H1 (cell line): ENCODE results near the gene LNX2. TPM values are rescaled to one million over a fixed set of nuclear protein-coding genes. Genes with fewer than 3 reads are reported as not detected.

Experiments used
- BRCA1 ChIP-seq: IDR thresholded peaks from 2 replicates; pipeline ENCODE4 v1.6.1; 2012; ENCODE audit warnings: low read depth, low read length, improper control_type of control experiment
- CHD7 ChIP-seq: fragments of 300-600 bp; sonication (generic); IDR thresholded peaks from 2 replicates; pipeline ENCODE4 v1.7.1; 2012; ENCODE audit warnings: low read length, moderate library complexity, mild to moderate bottlenecking, inconsistent platforms; ENCODE audit not compliant: insufficient replicate concordance
- CTBP2 ChIP-seq: IDR thresholded peaks from 2 replicates; pipeline ENCODE4 v1.7.0; 2011; ENCODE audit warnings: borderline replicate concordance, mild to moderate bottlenecking, moderate library complexity, mixed read lengths, low read length; ENCODE audit not compliant: insufficient read depth, insufficient read length
- CTCF ChIP-seq, 3 experiments: IDR thresholded peaks; 1 replicate in 2 of 3; 2 replicates in 1 of 3; pipeline versions ENCODE4 v1.5.1 to v1.6.1; 2011; ENCODE audit warnings: low read length in 3 of 3, mild to moderate bottlenecking in 3 of 3, inconsistent platforms in 2 of 3, low read depth in 1 of 3, moderate library complexity in 1 of 3; ENCODE audit not compliant: insufficient read depth in 1 of 3; ENCODE audit errors: control extremely low read depth in 1 of 3
- HDAC2 ChIP-seq, 2 experiments: fragments of 300-600 bp in 1 of 2; sonication (generic) in 1 of 2; IDR thresholded peaks; 2 replicates each; pipeline ENCODE4 v1.6.1; 2011 to 2012; ENCODE audit warnings: low read depth in 2 of 2, low read length in 2 of 2, mild to moderate bottlenecking in 2 of 2, moderate library complexity in 2 of 2, borderline replicate concordance in 1 of 2, inconsistent platforms in 1 of 2
- POU5F1 ChIP-seq: IDR thresholded peaks from 2 replicates; pipeline ENCODE4 v1.6.1; 2011; ENCODE audit warnings: low read depth, mild to moderate bottlenecking, low read length, moderate library complexity
- RAD21 ChIP-seq, 2 experiments: IDR thresholded peaks in 1 of 2; conservative IDR thresholded peaks in 1 of 2; 2 replicates each; pipeline ENCODE4 v1.6.1; 2011; ENCODE audit warnings: low read depth in 2 of 2, low read length in 2 of 2, improper control_type of control experiment in 1 of 2, inconsistent platforms in 1 of 2, mild to moderate bottlenecking in 1 of 2, moderate library complexity in 1 of 2
- ZNF274 ChIP-seq: IDR thresholded peaks from 2 replicates; pipeline ENCODE4 v1.7.0; 2012; ENCODE audit warnings: low read length, borderline replicate concordance; ENCODE audit errors: extremely low read depth
- polyA plus RNA-seq, 7 experiments: library from polyadenylated mRNA; depleted of rRNA in 3 of 7; stranded (reverse) in 5 of 7; unstranded in 2 of 7; fragments of >200 nt in 5 of 7; fragments of 200-250 nt in 2 of 7; gene quantifications; 1 replicate in 5 of 7; 2 replicates in 1 of 7; 4 replicates in 1 of 7; pipeline versions ENCODE4 v1.2.1 to v1.2.3, GENCODE V29; 2011 to 2013; ENCODE audit warnings: missing spikeins in 2 of 7, mixed read lengths in 2 of 7
- total RNA-seq: library from RNA; stranded (reverse); fragmentation: NEBNext Ultra II Directional; extraction: Animal tissue kit (Norgen Biotek cat#: 25700); gene quantifications from 2 replicates; pipeline ENCODE4 v1.2.1, GENCODE V29; 2021

The LNX2 gene
- total and polyA plus RNA-seq, 2 of the 8 experiments (the other 6 are each of a cell fraction or from before 2014, with no cell fraction given): 6.4 to 13.9 TPM

GRCh38 chr13:27583645-27584044 lies 36.7 kb downstream of the LNX2 start (continued):
- TF ChIP-seq CHD7 (no peak), BRCA1 (no peak), RAD21 (IDR thresholded peaks at IDR 0.05 in 1 of 2, conservative IDR thresholded peaks at IDR 0.05 in 1 of 2; ENCODE audit: low read depth in 2 of 2, low read length in 2 of 2) (no peak), CTCF (IDR thresholded peaks at IDR 0.05; ENCODE audit: control extremely low read depth in 1 of 3, insufficient read depth in 1 of 3, low read depth in 1 of 3, low read length in 3 of 3) (no peak), CTBP2 (no peak), ZNF274 (no peak), POU5F1 (no peak), HDAC2 (IDR thresholded peaks at IDR 0.05; ENCODE audit: borderline replicate concordance in 1 of 2, low read depth in 2 of 2, low read length in 2 of 2) (no peak)
